ENCODE data around the gene MRGPRE. TPM values are rescaled to one million over a fixed set of nuclear protein-coding genes. Genes with fewer than 3 reads are reported as not detected.

The MRGPRE gene
- total RNA-seq, 1 experiment from 2014 or later = not detected

DNA sequence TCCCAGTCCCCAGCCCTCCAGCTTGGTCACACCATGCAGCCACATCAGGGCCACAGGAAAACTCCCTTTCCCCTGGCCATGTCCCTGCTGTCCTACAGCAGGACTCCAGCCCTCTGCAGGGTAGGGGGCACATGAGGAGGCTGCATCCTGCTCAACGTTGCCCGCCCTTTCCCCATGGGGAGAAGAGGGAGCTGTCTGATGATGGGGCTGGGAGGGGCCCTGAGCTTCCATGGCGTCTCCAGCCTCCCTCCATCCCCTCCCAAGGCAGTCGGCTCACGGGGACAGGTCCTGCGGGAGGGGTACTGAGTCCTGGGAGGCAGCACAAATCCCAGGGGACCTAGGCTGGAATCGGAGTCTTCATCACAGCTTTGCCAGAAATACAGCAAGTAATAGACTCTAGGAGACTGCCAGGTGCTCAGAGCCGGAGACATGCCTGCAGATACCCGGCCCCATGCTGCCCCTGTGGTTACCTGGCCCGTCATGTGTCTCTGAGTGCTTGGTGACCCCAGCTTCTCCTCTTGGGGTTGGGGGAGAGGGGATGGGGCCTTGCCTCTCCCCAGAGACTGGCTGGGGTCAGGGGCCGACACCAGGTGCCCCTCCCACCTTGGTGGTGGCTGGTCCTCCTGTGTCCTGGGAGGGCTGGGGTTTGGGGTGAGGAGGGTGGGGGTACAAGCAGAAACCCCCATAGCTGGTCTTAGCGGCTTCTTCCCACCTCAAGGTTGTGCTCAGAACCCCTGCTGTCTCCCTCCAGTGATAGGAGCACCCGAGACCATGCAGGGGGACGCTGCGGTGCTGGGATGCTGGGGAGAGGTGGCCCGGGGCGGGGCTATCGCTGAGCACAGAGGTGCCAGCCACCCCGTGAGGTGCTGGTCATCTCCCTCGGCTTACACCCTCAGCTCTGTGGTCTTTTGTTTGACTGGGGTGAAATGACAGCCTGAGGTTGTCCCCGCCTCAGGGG is 2.3 kb downstream of the MRGPRE start:
- Mint-ChIP-seq H3K36me3 (ENCODE audit: insufficient read depth in 1 of 3, low read depth in 3 of 3) (no peaks in the 10 kb centered on the region), H3K9me3 (no peaks in the 10 kb centered on the region), H3K4me1 (peaks cover under 1 to 5% of the 10 kb centered on the region in 2 experiments; a peak in 3 of 4 replicates), H3K4me3 (no peak overlapping the region), H3K27ac (no peak overlapping the region), H3K27me3 (ENCODE audit: low read depth) (peaks cover 14% of the 10 kb centered on the region)
- no peak overlapping the region for H4K91ac ChIP-seq (ENCODE audit: insufficient read length, low read depth, low read length)
- no peak overlapping the region for H4K8ac ChIP-seq (replicated peaks; ENCODE audit: insufficient read length, low read depth, low read length)
- H3K23me2 ChIP-seq (ENCODE audit: insufficient read length, low read depth, low read length, poor library complexity, severe bottlenecking) = no peaks in the 10 kb centered on the region
- no peaks in the 10 kb centered on the region for H4K20me1 ChIP-seq (ENCODE audit: control insufficient read depth, insufficient read depth, insufficient read length)
- no peak overlapping the region for H2AK5ac ChIP-seq (ENCODE audit: insufficient read length, low read length)
- no peak overlapping the region for H3K27ac ChIP-seq (ENCODE audit: insufficient read length, low read depth, low read length)
- H3K9me3 ChIP-seq (ENCODE audit: control insufficient read depth, low read depth, low read length) = no peaks in the 10 kb centered on the region
- H3K18ac ChIP-seq (ENCODE audit: insufficient read length, low read depth, low read length) = no peak overlapping the region
- no peak overlapping the region for H3K56ac ChIP-seq (ENCODE audit: insufficient read length, low read depth, low read length)
- H3K79me1 ChIP-seq (ENCODE audit: insufficient read depth, low read depth, low read length, poor library complexity, severe bottlenecking) = no peaks in the 10 kb centered on the region
- no peak overlapping the region for H3K9ac ChIP-seq (ENCODE audit: extremely low read depth, insufficient read length, low read length)
- no CpG with 5 or more reads among the region's 21 CpGs for WGBS (ENCODE audit: extremely low coverage, insufficient read length, low lambda C conversion rate)
- no peak overlapping the region for H2BK12ac ChIP-seq (ENCODE audit: insufficient read length, low read depth, low read length)
- H3T11ph ChIP-seq (ENCODE audit: low read length) = no peak overlapping the region
- no peak overlapping the region for H3K14ac ChIP-seq (ENCODE audit: insufficient read depth, low read length)
- H3K4me2 ChIP-seq (ENCODE audit: insufficient read depth, insufficient read length, low read length) = no peak overlapping the region
- H2BK20ac ChIP-seq (ENCODE audit: low read depth, low read length, poor library complexity, severe bottlenecking) = no peak overlapping the region
- no peak overlapping the region for H2BK15ac ChIP-seq (ENCODE audit: low read depth, low read length)
- no peaks in the 10 kb centered on the region for H3K4me1 ChIP-seq (ENCODE audit: insufficient read depth, low read length)
- H3K4ac ChIP-seq (ENCODE audit: low read depth, low read length) = no peak overlapping the region
- H3K23ac ChIP-seq (ENCODE audit: insufficient read length, low read depth, low read length) = no peak overlapping the region
- TF ChIP-seq, protein P1, sequence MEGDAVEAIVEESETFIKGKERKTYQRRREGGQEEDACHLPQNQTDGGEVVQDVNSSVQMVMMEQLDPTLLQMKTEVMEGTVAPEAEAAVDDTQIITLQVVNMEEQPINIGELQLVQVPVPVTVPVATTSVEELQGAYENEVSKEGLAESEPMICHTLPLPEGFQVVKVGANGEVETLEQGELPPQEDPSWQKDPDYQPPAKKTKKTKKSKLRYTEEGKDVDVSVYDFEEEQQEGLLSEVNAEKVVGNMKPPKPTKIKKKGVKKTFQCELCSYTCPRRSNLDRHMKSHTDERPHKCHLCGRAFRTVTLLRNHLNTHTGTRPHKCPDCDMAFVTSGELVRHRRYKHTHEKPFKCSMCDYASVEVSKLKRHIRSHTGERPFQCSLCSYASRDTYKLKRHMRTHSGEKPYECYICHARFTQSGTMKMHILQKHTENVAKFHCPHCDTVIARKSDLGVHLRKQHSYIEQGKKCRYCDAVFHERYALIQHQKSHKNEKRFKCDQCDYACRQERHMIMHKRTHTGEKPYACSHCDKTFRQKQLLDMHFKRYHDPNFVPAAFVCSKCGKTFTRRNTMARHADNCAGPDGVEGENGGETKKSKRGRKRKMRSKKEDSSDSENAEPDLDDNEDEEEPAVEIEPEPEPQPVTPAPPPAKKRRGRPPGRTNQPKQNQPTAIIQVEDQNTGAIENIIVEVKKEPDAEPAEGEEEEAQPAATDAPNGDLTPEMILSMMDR (conservative IDR thresholded peaks at IDR 0.05) = no peak
- no peaks in the 10 kb centered on the region for H3K79me2 ChIP-seq (ENCODE audit: insufficient read depth, low read length)
- H2BK120ac ChIP-seq (ENCODE audit: low read depth, low read length, poor library complexity, severe bottlenecking) = no peak overlapping the region
- no peak overlapping the region for H4K5ac ChIP-seq (ENCODE audit: insufficient read length, low read depth, low read length)
- H2AFZ ChIP-seq (ENCODE audit: low read length) = no peak overlapping the region
- H3K27me3 ChIP-seq (ENCODE audit: insufficient read depth, low read length) = no peaks in the 10 kb centered on the region
- H2BK5ac ChIP-seq (ENCODE audit: insufficient read length, low read length) = no peak overlapping the region
- DNase-seq = no peak
